SK-N-MC (cell line): Measurements from ENCODE around the gene FBXO24.

Experiments
- EZH2 ChIP-seq: fragments of 200-600 bp; sonication (generic); IDR thresholded peaks from one replicate; pipeline ENCODE4 v1.6.1; 2017; ENCODE audit warnings: antibody characterized with exemption
- POLR2AphosphoS5 ChIP-seq: IDR thresholded peaks from 2 replicates; pipeline ENCODE4 v1.6.1; 2012; ENCODE audit warnings: mild to moderate bottlenecking, low read depth, low read length, borderline replicate concordance

DNA sequence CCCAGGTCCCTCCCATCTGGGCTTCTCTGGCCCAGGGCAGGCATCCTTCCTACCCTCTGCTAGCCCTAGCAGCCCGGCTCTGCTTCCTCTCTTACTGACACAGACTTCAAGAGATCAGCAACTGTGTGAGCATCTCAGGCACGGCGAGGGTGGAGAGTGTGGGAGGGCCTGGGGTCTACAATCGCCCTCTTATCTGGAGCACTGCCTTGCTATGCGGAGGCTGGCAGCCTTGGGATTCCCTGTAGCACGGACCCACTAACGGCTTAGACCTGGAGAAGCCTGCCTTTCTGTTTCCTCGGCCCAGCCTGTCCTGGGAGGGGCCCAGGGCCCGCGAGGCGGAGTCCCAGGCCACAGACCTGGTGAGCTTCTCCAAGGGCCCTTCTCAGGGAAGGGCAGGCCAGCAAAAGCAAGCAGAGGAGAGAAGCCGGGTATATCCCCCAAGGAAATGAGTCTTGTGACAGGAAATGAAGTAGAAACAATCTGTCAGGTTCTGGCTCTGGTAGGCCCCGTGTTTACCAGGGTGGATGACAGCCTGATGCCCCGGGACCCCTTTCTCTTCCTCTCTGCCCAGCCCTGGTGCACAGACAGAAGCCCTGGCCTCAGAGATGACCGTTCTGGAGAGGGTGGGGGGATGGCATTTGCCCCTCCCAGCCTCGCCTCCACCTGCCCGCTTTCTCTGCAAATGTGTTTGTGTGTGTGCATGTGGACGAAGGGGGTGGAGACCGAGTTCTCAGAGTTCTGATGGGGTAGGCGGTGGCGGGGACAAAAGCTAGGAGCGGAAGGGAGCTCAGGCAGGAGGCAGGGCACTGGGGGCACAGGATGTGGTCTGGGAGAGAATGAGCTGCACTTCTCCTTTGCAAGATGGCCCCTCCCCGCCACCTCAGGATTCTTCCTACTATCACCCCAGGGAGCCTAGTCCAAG lies 2.7 kb upstream of the FBXO24 start:
- no peak for TF ChIP-seq EZH2
- TF ChIP-seq POLR2AphosphoS5, result no peak
